ENCODE data around the gene APOBEC3H. TPM values are rescaled to one million over a fixed set of nuclear protein-coding genes. Genes with fewer than 3 reads are reported as not detected.

The APOBEC3H gene
- total RNA-seq, 2 donors from 2014 or later: not detected

GRCh38 chr22:39091126-39092081, 5.6 kb upstream of the APOBEC3H start:
- no peaks in the 10 kb centered on the region for H3K4me1 ChIP-seq
- intact Hi-C loops (cut with DNase I): no loop called here
- 66 to 77% methylated on average over 14 to 23 of the region's 23 CpGs for WGBS, 2 donors

GRCh38 chr22:39092111-39092862, 4.8 kb upstream of the APOBEC3H start:
- no peak overlapping the region for H3K4me3 ChIP-seq
- DNase-seq (no peak), ATAC-seq (no peak)
- no peak for TF ChIP-seq POLR2A (IDR thresholded peaks at IDR 0.05)
- TF ChIP-seq, protein P1, sequence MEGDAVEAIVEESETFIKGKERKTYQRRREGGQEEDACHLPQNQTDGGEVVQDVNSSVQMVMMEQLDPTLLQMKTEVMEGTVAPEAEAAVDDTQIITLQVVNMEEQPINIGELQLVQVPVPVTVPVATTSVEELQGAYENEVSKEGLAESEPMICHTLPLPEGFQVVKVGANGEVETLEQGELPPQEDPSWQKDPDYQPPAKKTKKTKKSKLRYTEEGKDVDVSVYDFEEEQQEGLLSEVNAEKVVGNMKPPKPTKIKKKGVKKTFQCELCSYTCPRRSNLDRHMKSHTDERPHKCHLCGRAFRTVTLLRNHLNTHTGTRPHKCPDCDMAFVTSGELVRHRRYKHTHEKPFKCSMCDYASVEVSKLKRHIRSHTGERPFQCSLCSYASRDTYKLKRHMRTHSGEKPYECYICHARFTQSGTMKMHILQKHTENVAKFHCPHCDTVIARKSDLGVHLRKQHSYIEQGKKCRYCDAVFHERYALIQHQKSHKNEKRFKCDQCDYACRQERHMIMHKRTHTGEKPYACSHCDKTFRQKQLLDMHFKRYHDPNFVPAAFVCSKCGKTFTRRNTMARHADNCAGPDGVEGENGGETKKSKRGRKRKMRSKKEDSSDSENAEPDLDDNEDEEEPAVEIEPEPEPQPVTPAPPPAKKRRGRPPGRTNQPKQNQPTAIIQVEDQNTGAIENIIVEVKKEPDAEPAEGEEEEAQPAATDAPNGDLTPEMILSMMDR (IDR thresholded peaks at IDR 0.05): no peak
- intact Hi-C loops (cut with DNase I): no loop called here
- no peaks in the 10 kb centered on the region for H3K4me1 ChIP-seq
- H3K36me3 ChIP-seq (replicated peaks in 1 of 2; ENCODE audit: insufficient read depth in 1 of 2, low read depth in 2 of 2): no peaks in the 10 kb centered on the region
- WGBS, 2 donors: 59 to 66% methylated on average over 8 of the region's 8 CpGs
- no peaks in the 10 kb centered on the region for H3K9me3 ChIP-seq
- H3K27ac ChIP-seq: no peak overlapping the region
- no peaks in the 10 kb centered on the region for H3K27me3 ChIP-seq

More at GRCh38 chr22:39091126-39092081, 5.6 kb upstream of the APOBEC3H start:
- DNase-seq (no peak), ATAC-seq (no peak)
- no peaks in the 10 kb centered on the region for H3K9me3 ChIP-seq
- no peak overlapping the region for H3K4me3 ChIP-seq
- no peak overlapping the region for H3K27ac ChIP-seq
- TF ChIP-seq, protein P1 (IDR thresholded peaks at IDR 0.05): no peak
- no peak for TF ChIP-seq POLR2A (IDR thresholded peaks at IDR 0.05)
- no peaks in the 10 kb centered on the region for H3K36me3 ChIP-seq (replicated peaks in 1 of 2; ENCODE audit: insufficient read depth in 1 of 2, low read depth in 2 of 2)
- H3K27me3 ChIP-seq: no peaks in the 10 kb centered on the region

- Histone ChIP-seq H3K36me3 (replicated peaks in 1 of 2; ENCODE audit: insufficient read depth in 1 of 2, low read depth in 2 of 2) (no peaks in the 10 kb centered on the region), H3K4me1 (no peaks in the 10 kb centered on the region), H3K27ac (no peak overlapping the region), H3K4me3 (no peak overlapping the region), H3K9me3 (no peaks in the 10 kb centered on the region), H3K27me3 (no peaks in the 10 kb centered on the region)
- no peak for TF ChIP-seq POLR2A (IDR thresholded peaks at IDR 0.05)
- TF ChIP-seq, protein P1 (IDR thresholded peaks at IDR 0.05): no peak
- no peak for ATAC-seq
- intact Hi-C loops (cut with DNase I): no loop called here
- WGBS, 2 donors: 79 to 81% methylated on average over 8 to 14 of the region's 14 CpGs
- no peak for DNase-seq
Measured at GRCh38 chr22:39094717-39095389, 2.2 kb upstream of the APOBEC3H start.

- intact Hi-C loops (cut with DNase I): no loop called here
- Histone ChIP-seq H3K27ac (no peak overlapping the region), H3K4me3 (no peak overlapping the region), H3K36me3 (replicated peaks in 1 of 2; ENCODE audit: insufficient read depth in 1 of 2, low read depth in 2 of 2) (no peaks in the 10 kb centered on the region), H3K9me3 (no peaks in the 10 kb centered on the region), H3K27me3 (no peaks in the 10 kb centered on the region), H3K4me1 (no peaks in the 10 kb centered on the region)
- 38 to 72% methylated on average over 1 to 3 of the region's 3 CpGs for WGBS, 2 donors
- ATAC-seq (no peak), DNase-seq (no peak)
- TF ChIP-seq, protein P1 (IDR thresholded peaks at IDR 0.05): no peak
- no peak for TF ChIP-seq POLR2A (IDR thresholded peaks at IDR 0.05)
Measured at GRCh38 chr22:39095971-39096370, 1.1 kb upstream of the APOBEC3H start.
